ENCODE measurements around the gene ULK2.

The ULK2 gene

DNA sequence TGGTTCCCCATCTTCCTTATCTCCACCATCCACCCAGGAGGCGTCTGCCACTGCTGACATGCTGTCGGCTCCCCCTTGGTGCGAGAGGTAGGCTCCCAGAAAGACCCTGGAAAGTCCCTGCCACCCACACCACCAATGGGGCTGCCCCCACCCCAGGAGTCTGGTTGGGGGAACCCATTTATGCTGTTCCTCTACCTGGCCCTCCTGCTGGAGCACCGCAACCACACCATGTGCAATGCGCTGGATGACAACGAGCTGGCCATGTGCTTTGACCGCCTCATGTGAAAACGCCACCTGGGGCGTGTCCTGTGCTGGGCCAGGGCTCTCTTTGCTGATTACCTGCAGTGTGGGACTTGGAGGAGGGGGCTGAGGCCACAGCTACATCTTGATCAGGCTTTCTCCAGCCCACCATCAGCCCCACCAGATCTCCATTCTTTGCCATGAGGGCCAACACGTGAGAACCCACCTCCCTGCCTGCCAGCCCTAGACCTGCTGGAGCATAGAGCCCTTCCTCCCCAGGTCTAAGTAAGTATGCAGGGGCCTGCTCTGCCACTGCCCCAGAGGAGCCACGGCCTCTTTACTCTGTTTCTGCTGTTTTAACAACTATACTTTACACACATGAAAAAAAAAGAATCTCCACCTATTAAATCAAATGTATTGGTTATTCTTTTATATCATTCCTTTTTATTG lies 111.8 kb downstream of the ULK2 start:
- no peak overlapping the region for H3K4me3 ChIP-seq (ENCODE audit: control insufficient read depth, low read depth, low read length)
- TF ChIP-seq, protein P1, sequence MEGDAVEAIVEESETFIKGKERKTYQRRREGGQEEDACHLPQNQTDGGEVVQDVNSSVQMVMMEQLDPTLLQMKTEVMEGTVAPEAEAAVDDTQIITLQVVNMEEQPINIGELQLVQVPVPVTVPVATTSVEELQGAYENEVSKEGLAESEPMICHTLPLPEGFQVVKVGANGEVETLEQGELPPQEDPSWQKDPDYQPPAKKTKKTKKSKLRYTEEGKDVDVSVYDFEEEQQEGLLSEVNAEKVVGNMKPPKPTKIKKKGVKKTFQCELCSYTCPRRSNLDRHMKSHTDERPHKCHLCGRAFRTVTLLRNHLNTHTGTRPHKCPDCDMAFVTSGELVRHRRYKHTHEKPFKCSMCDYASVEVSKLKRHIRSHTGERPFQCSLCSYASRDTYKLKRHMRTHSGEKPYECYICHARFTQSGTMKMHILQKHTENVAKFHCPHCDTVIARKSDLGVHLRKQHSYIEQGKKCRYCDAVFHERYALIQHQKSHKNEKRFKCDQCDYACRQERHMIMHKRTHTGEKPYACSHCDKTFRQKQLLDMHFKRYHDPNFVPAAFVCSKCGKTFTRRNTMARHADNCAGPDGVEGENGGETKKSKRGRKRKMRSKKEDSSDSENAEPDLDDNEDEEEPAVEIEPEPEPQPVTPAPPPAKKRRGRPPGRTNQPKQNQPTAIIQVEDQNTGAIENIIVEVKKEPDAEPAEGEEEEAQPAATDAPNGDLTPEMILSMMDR (conservative IDR thresholded peaks at IDR 0.05; ENCODE audit: control insufficient read depth, insufficient read depth, low read depth, low read length): no peak
- no peak for DNase-seq (ENCODE audit: low read depth)

DNA sequence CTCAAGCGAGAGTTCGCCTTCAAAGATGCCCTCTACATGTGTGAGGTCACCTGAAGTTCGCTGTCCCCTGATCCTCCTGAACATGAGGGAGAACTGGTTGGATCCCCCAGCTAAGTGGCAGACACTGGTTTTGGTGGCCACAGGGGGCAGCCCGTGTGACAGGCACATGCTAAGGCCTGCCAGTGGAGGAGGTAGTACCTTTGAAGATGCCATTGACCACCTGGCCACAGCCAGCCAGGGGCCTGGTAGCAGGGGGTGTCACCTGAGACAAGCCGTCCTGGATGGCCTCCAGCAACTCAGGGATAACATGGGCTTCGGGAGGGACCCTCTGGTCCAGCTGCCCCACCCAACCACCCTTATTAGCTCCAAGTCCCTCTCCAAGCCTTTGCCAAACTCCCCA lies 112.3 kb downstream of the ULK2 start:
- TF ChIP-seq, protein P1 (conservative IDR thresholded peaks at IDR 0.05; ENCODE audit: control insufficient read depth, insufficient read depth, low read depth, low read length): no peak
- H3K4me3 ChIP-seq (ENCODE audit: control insufficient read depth, low read depth, low read length): no peak overlapping the region
- DNase-seq (ENCODE audit: low read depth): no peak

DNA sequence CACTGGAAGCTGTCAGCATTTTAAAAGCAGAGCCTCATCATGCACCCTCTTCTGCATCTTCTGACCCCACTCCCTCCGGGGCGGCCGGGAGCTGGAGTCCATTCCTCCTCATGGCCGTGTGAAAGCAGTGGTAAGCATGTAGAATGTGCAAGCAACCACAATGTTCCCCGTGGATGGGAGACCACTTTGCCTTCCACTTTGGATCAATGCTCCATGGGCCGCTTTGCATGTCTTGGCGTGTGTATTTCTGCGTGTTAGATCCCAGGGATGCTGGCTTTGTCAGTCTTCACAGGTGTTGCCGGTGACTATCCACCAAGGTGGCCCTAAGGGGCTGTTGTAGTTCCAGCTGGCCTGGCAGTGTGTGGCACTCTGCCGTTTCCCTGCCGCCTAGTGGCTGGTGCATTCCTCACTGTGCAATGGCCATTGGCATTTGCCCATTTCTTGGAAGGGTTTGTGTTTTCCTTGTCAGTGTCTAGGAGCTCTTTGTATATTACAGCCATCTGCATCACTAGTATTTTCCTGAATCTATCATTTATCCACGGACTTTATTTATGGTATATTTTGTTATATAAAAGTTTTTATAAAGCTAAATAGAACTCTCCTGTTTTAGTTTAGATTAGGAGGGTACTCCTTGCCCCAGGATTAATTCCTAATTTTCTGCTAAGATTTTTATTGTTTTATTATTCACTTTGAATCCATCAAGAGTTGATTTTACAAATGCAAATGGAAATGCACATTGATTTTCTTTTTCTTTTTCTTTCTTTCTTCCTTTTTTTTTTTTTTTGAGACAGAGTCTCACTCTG lies 113.9 kb downstream of the ULK2 start:
- no peak for DNase-seq (ENCODE audit: low read depth)
- no peak overlapping the region for H3K4me3 ChIP-seq (ENCODE audit: control insufficient read depth, low read depth, low read length)

DNA sequence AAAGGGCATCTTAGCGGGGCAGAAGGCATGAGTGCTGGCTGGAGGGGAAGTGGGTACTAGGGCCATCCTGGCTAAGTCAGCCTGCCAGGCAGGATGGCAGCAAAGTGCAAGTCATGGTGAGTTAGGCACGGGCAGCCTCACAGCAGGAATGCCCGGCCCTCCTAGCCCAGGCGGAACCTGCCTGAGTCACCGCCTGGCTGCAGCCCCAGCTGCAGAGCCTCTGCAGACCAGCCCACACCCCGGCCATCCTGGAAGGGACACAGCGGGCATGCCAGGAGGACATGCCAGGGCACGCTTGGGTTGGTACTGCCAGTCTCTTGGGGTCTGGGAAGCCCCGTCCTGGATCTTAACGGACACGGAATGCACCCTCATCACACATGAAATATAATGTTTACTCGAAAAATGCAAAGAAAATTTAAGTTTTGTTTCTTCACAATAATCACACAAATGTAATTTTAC lies 114.7 kb downstream of the ULK2 start:
- TF ChIP-seq, protein P1 (conservative IDR thresholded peaks at IDR 0.05; ENCODE audit: control insufficient read depth, insufficient read depth, low read depth, low read length): no peak
- DNase-seq (ENCODE audit: low read depth): peak; percentile 66
- no peak overlapping the region for H3K4me3 ChIP-seq (ENCODE audit: control insufficient read depth, low read depth, low read length)

More for the DNA sequence above, 113.9 kb downstream of the ULK2 start:
- TF ChIP-seq, protein P1 (conservative IDR thresholded peaks at IDR 0.05; ENCODE audit: control insufficient read depth, insufficient read depth, low read depth, low read length): peak; percentile 14

DNA sequence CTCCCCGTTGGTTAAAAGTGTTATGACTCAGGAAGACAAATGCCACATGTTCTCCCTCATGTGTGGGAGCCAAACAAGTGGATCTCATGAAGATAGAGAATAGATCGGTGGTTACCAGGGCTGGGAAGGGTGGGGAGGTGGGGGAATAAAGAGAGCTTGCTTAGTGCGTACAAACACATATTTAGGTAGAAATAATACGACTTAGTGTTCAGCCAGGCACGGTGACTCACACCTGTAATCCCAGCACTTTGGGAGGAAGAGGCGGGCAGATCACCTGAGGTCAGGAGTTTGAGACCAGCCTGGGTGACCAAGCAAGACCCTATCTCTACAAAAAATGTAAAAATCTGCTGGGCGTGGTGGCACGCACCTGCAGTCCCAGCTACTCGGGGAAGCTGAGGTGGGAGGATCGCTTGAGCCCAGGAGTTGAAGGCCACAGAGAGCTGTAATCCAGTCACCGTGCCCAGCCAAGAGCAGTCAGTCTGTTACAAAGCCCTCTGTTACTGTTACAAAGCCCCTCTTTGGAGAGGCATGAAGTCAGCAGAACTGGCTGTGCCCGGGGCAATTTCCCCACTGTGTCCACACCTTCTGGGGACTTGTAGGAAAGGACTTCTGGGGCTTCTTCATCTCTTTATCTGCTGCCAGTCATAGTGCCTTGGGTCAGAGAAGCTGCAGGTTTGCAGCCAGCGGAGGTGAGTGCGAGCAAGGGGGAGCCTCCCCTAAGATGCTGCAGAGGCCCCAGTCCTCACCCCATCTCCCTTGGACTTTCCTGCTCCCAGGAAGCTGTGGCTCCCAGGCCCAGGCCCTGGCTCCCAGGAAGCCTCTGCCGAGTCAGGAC lies 115.3 kb downstream of the ULK2 start:
- TF ChIP-seq, protein P1 (conservative IDR thresholded peaks at IDR 0.05; ENCODE audit: control insufficient read depth, insufficient read depth, low read depth, low read length): no peak
- no peak for DNase-seq (ENCODE audit: low read depth)
- H3K4me3 ChIP-seq (ENCODE audit: control insufficient read depth, low read depth, low read length): no peak overlapping the region

DNA sequence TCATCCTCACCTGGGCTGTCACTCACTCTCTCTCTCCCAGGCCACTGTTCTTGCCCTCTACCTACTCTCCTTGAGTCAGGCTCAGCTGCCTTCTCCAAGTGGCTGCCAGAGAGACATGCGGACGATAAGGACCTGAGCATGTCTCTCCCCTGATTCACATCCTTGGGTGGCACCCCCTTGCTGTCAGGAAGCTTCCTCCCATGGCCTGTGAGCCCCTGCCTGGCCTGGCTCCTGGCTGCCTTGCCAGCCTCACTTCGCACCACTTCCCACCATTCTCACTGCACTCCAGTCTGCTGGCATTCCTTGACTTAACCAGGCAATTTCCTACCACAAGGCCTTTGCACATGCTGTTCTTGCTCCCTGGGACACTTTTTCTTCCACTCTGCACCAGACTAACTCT lies 116.9 kb downstream of the ULK2 start:
- DNase-seq (ENCODE audit: low read depth): no peak
- TF ChIP-seq, protein P1 (conservative IDR thresholded peaks at IDR 0.05; ENCODE audit: control insufficient read depth, insufficient read depth, low read depth, low read length): no peak
- no peak overlapping the region for H3K4me3 ChIP-seq (ENCODE audit: control insufficient read depth, low read depth, low read length)

Measured in fibroblast of mammary gland (primary cell).